HG02943 (cell line): ENCODE data around the gene NR2F1.

Source experiments
- ATAC-seq: cut with Tn5 transposase; IDR thresholded peaks from one replicate; pipeline ENCODE4 v1.9.1; 2021; ENCODE audit warnings: mild to moderate bottlenecking, low read depth, moderate library complexity; ENCODE audit not compliant: unreplicated experiment

Gene NR2F1

DNA sequence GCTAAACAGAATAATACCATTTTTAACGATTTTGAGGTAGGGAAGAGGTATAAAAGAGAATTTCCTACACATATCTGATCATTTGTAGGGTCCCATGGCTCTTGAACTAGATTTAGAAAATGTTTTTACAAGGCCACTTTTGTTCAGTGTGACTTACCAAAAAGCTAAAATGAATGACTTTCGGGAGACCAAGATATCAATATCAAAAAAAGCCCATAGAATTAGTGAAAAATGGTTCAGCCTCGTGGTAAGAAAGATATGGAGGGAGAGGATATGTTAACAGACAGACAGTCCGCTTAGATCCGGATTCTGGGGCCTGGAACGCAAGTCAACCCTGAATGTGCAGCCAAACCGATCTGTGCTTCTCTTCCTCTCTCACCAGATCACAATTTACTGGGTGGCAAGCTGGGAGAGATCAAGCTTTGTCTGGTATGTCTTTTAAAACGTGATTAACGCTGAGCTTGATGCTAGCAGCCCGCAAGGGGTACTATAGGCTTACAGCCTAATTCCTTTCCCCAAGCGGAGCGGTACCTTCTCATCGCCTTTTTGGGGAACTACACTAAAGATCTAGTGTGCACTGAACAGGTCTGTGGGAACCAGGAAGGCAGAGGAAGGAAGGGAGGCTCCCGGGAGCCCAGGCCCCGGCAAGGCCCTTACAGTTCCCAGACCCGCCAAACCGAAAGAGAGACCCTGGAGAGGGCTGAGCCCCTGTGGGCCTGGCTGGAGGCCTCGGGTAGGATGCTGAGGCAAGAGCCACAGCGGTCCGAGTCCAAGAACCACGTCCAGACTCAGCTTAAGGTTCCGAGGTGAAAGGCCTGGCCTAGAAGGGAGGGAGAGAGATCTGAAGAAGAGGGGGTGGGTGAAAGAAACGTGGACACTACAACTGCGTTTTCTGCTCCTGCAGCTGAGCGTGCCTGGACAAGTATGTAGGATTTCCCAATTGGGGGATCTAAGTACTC is 4.9 kb upstream of the NR2F1 start:
- no peak for ATAC-seq

DNA sequence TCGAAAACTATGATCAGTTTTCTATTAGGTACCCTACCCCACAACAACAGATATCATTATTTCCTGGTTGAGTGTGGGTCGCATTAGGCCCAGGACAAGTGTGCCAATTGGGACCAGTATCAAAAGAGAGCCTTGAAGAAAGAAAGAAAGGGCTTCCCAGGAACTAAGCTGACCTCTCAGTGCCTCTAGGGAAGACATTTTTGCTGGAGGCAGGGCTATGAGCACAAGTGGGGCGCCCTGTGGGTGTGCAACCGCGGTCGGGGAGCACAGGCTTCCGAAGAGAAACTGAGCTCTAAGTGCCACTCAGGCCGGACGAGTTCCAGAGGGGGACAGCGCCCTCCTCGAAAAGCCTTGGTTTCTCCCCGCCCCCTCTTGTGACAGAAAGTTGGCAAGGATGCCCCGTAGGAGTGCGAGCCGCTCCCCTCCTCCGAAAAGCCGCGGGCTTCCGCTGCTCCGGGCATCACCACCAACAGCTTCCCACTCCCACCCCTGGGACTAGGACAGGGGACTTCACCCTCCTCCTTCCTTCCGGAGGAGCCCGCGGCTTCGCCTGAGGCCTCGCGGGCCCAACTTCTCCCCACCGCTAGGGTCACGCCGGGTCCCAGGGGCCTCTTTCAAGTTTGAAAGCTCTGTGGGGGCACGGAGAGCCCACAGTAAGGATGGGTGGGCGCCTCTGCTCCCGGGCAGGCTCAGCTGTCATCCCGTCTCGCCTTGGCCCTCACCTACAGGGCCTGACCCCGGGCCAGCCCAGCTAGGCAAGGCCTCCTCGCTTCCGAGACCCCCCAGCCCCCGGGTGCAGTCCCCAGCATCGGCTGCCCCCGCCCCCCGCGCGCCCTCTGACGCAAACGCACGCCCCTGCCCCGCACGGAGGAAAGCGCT is 4.0 kb upstream of the NR2F1 start:
- no peak for ATAC-seq

GRCh38 chr5:93579692-93580062 is 3.3 kb upstream of the NR2F1 start:
- no peak for ATAC-seq

GRCh38 chr5:93580063-93580926 is 2.7 kb upstream of the NR2F1 start:
- no peak for ATAC-seq

- peak; percentile 25 for ATAC-seq
These were observed 2.0 kb upstream of the NR2F1 start, which contains the start of gene NR2F1-AS1 for GRCh38 chr5:93580927-93581445. TSS of gene NR2F1-AS1 (minus strand) at chr5:93581219.

- ATAC-seq, result no peak
These were observed 907 bp upstream of the NR2F1 start for GRCh38 chr5:93582167-93582462.

GRCh38 chr5:93583439-93583767 is 381 bp downstream of the NR2F1 start:
- no peak for ATAC-seq

DNA sequence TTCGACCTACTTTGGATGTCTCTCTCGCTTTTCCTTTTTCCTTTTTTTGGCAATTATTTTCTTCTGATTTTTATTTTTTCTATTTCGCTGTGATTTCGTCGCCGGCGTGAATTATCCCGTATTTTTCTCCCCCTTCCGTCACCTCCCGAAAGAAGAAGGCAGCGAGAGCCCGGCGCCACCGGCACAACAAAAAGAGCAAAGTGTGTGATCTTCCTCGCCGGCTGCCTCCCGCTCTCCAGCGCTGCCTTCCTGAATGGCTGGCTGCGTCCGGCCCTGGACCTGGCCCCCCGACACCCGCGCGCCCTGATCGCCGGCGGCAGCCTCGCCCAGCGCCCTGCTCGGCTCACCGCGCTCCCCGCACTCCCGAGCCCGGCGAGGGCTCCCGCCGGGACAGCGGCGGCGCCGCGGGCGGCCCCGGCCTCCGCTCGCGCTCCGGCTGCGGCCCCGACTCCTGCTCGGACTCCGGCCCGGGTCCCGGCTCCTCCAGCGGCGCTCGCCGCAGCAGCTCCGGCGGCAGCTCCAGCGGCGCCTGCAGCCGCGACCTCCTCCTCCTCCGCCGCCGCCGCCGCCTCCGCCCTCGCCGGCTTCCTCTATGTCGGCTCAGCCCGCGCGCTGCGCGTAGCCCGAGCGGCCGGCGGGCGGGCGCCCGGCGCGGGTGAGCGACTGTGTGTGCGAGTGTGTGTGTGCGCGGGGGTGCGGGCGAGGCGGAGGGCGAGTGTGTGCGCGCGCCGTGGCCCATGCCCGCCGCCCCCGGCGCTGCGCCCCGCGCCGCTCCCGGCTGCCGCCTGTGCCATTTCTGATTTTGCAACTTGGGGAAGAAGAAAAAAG is 960 bp downstream of the NR2F1 start:
- ATAC-seq, result no peak

- no peak for ATAC-seq
These were observed 1.6 kb downstream of the NR2F1 start for GRCh38 chr5:93584596-93585040.

- no peak for ATAC-seq
These were observed 2.2 kb downstream of the NR2F1 start for GRCh38 chr5:93585041-93585766.

DNA sequence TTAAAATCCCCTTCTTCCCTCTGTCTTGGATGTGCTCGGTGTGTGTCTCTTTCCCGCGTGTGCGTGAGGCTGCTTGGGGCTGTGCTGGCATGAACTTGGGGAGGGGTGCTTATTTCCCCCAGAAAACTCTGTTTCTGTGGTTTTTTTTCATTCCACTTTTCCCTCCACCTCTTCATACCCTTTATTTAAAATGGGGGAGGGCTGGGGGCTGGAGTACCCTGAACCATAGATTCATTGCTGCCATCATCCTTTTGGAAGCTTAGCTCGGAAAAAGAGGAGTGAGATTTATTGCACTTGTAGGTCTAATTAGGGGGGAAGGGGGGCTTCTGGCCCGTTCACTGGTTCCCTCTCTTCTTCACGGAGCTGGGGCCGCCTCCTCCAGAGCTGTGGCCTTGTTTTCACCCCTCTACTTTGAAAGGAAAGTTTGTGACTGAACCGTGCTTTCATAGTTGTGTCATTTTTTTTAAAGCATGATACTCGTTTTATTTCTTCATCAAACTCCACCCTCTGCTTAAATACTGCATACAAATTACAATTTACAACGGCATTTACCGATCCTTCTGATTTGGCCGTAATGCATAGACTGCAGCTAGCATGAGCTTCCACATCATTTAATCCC is 2.9 kb downstream of the NR2F1 start:
- ATAC-seq, result no peak

GRCh38 chr5:93586736-93587596 is 3.9 kb downstream of the NR2F1 start:
- no peak for ATAC-seq

DNA sequence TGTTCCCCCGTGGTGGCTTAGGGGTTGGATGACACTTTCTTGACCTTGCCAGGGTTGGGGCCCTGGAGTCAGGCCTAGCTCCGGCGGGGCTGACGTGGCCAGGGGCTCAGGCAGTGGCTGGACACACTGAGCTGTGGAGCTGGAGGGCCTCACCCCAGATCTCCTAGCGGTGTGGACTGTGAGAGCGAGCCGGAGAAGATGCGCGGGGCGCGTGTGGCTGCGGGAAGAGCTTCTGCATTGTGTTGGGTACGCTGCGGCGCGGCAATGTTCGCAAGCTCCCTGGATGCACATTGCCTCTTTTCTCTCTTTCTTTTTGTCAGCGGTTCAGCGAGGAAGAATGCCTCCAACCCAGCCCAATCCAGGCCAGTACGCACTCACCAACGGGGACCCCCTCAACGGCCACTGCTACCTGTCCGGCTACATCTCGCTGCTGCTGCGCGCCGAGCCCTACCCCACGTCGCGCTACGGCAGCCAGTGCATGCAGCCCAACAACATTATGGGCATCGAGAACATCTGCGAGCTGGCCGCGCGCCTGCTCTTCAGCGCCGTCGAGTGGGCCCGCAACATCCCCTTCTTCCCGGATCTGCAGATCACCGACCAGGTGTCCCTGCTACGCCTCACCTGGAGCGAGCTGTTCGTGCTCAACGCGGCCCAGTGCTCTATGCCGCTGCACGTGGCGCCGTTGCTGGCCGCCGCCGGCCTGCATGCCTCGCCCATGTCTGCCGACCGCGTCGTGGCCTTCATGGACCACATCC is 4.8 kb downstream of the NR2F1 start:
- ATAC-seq, result no peak

- ATAC-seq, result no peak
These were observed 5.5 kb downstream of the NR2F1 start for GRCh38 chr5:93588352-93589151.

GRCh38 chr5:93589152-93589828 is 6.3 kb downstream of the NR2F1 start:
- no peak for ATAC-seq

DNA sequence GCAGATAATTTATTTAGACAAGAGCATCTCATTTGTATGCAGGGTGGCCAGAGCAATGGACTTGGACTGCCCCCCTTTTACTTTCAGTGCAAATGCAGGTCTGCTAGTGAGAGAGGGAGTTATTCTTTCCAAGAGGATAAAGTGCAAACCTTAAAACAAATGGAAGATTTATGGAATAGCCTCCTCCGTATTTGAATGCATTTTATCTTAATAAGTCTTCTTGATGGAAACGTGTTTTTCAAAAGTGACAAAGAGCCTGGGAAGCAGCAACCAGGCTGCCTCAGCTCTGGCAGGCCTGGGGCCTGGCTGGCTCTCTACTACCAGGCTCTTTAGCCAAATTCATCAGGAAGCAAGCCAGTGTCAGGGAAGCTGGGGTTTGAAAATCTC is 6.8 kb downstream of the NR2F1 start:
- no peak for ATAC-seq
